Pancreas (tissue), 10 donors: Measurements from ENCODE around the gene ACOT11. TPM values are rescaled to one million over a fixed set of nuclear protein-coding genes. Genes with fewer than 3 reads are reported as not detected.

Source experiments
- ATAC-seq, 4 donors: fragments of 200-7000 bp; cut with Tn5 transposase; one replicate each; pipeline versions ENCODE4 v1.8.0 to v1.9.1; 2020; ENCODE audit warnings: mild to moderate bottlenecking in 4 of 4, moderate library complexity in 4 of 4
- DNase-seq, 6 donors: peaks; one replicate each; pipeline ENCODE4 v3.0.0-alpha.2; 2020
- FAIRE-seq: peaks from 2 replicates; lab custom pipeline; 2012; peaks lifted over from hg19 to GRCh38; lab: Jason Lieb, UNC
- H3K27ac ChIP-seq, 4 donors: fragments of 200-600 bp; sonication (generic); 1 replicate in 3 of 4; 2 replicates in 1 of 4; pipeline versions ENCODE4 v1.5.0 to v1.8.0; 2020
- H3K27me3 ChIP-seq, 4 donors: fragments of 200-600 bp; one replicate each; pipeline ENCODE4 v1.8.0; 2021
- H3K36me3 ChIP-seq, 3 donors: fragments of 200-600 bp; sonication (generic) in 1 of 3; one replicate each; pipeline versions ENCODE4 v1.5.0 to v1.8.0; 2020 to 2021
- H3K4me1 ChIP-seq, 3 donors: fragments of 200-600 bp; one replicate each; pipeline ENCODE4 v1.8.0; 2021
- H3K4me3 ChIP-seq, 4 donors: fragments of 200-600 bp; sonication (generic) in 2 of 4; one replicate each; pipeline versions ENCODE4 v1.5.0 to v1.8.0; 2020 to 2021
- H3K9me3 ChIP-seq, 4 donors: fragments of 200-600 bp; one replicate each; pipeline ENCODE4 v1.8.0; 2021
- CTCF ChIP-seq, 4 donors: fragments of 200-600 bp; sonication (generic) in 3 of 4; IDR thresholded peaks; one replicate each; pipeline versions ENCODE4 v1.5.0 to v1.8.0; 2021; ENCODE audit warnings: antibody characterized with exemption in 4 of 4
- WGBS, 2 donors: extraction: QIAGEN DNeasy Blood & Tissue Kit; methylation state at CpG; one replicate each; pipeline ENCODE4 v1.1.7; 2013; 5-methylcytosine and 5-hydroxymethylcytosine counted together
- intact Hi-C, 3 donors: fragments of 100-400 bp; cut with DNase I; formaldehyde crosslinking; loops; one replicate each; pipeline versions ENCODE4 v1.11.1 to v1.14.2; 2022
- polyA plus RNA-seq, 2 donors: library from polyadenylated mRNA; stranded (reverse); fragments of 200-250 nt; gene quantifications; one replicate each; pipeline ENCODE4 v1.2.3, GENCODE V29; 2013
- total RNA-seq, 6 donors: library from RNA; stranded (reverse); fragmentation: NEBNext Ultra II Directional in 4 of 6; extraction: Animal tissue kit (Norgen Biotek cat#: 25700) in 4 of 6; gene quantifications; one replicate each; pipeline versions ENCODE4 v1.2.1 to v1.2.4, GENCODE V29; 2021 to 2023
- donor health status: healthy with polysubstance abuse.
- donor health status: DM: no; HTN: no; CAD: no; lungs with moderate emphysema.
- donor health status: DM: no; HTN: no; CAD: no.
- donor health status: control.
- donor health status: control.
- donor health status: Bipolar disorder and iron deficiency.
- donor health status: DM: yes; HTN: yes; CAD: no.
- donor health status: DM: no; HTN: no; CAD: no.
- donor health status: DM: no; HTN: no; CAD: no.
- donor health status: DM: yes; HTN: yes; CAD: no.

ACOT11 gene
- total and polyA plus RNA-seq, 8 donors = 2.6 to 6.7 (median 3.1) TPM

DNA sequence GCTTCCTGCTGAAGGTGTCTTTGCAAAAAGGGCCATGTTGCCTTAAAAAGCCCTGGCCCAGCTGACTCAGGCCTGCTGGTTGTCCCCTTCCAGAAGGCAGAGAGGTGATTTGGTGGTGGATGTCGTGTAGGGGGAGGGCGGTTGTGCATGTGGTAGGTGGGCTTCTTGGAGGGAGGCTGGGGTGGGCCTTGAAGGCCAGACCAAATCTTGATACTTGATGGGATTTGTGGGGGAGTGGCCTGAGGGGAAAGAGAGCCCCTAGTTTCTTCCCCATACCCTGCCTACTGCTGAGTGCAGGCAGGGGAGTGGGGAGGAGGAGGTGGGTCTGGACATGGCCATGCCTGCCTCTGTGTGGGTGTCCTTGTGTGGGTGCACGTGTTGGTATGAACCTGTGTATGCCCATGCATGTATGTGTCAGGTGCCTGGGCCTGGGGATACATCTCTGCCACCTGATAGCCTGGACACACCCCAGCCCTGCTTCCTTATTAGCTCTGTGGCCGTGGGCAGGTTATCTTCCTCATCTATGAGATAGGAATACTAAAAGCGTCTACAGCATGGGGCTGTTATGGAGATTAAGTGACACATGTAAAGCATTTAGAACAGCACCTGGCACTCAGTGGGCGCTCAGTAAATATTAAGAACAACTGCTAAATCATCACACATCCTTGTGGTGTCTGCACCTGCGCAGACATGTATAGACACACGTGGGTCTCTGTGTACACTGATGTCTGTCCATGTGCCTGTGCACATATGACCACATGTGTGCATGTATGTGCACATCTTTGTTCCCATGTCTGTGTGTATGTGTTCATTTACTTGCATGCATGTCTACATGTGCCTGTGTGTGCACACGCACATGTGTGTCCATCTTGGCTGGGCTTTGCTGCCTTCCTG is 58.3 kb downstream of the ACOT11 start:
- no peak for DNase-seq

GRCh38 chr1:54606990-54607325 is 58.9 kb downstream of the ACOT11 start:
- 92% methylated on average over 13 of the region's 13 CpGs for WGBS, 2 donors
- ATAC-seq = no peak
- Histone ChIP-seq H3K27me3 (no peaks in the 10 kb centered on the region), H3K9me3 (no peaks in the 10 kb centered on the region), H3K36me3 (no peaks in the 10 kb centered on the region), H3K27ac (no peak overlapping the region), H3K4me3 (no peak overlapping the region), H3K4me1 (no peaks in the 10 kb centered on the region)
- FAIRE-seq = no peak
- TF ChIP-seq CTCF (IDR thresholded peaks at IDR 0.05) = no peak
- no peak for DNase-seq
- intact Hi-C loops = no loop called here

More for the DNA sequence above, 58.3 kb downstream of the ACOT11 start:
- H3K36me3 ChIP-seq = no peaks in the 10 kb centered on the region
- no peaks in the 10 kb centered on the region for H3K9me3 ChIP-seq
- 83 to 90% methylated on average over 9 of the region's 9 CpGs for WGBS, 2 donors
- TF ChIP-seq CTCF (IDR thresholded peaks at IDR 0.05) = no peak
- no peaks in the 10 kb centered on the region for H3K27me3 ChIP-seq
- FAIRE-seq (no peak), ATAC-seq (no peak)
- H3K27ac ChIP-seq = no peak overlapping the region
- no peak overlapping the region for H3K4me3 ChIP-seq
- intact Hi-C loops = no loop called here
- H3K4me1 ChIP-seq = no peaks in the 10 kb centered on the region

- intact Hi-C loops = no loop called here
Observed at GRCh38 chr1:54607821-54608565, 60.0 kb downstream of the ACOT11 start.

GRCh38 chr1:54608566-54609230 is 60.7 kb downstream of the ACOT11 start:
- Histone ChIP-seq H3K4me3 (no peak overlapping the region), H3K36me3 (no peaks in the 10 kb centered on the region), H3K27ac (no peak overlapping the region), H3K9me3 (no peaks in the 10 kb centered on the region), H3K27me3 (no peaks in the 10 kb centered on the region), H3K4me1 (no peaks in the 10 kb centered on the region)
- FAIRE-seq = no peak
- DNase-seq = no peak
- intact Hi-C loops = no loop called here
- no peak for TF ChIP-seq CTCF (IDR thresholded peaks at IDR 0.05)
- 88 to 91% methylated on average over 9 of the region's 9 CpGs for WGBS, 2 donors
- ATAC-seq = no peak

More at GRCh38 chr1:54607821-54608565, 60.0 kb downstream of the ACOT11 start:
- Histone ChIP-seq H3K9me3 (no peaks in the 10 kb centered on the region), H3K27me3 (no peaks in the 10 kb centered on the region), H3K4me3 (no peak overlapping the region), H3K36me3 (no peaks in the 10 kb centered on the region), H3K27ac (no peak overlapping the region), H3K4me1 (no peaks in the 10 kb centered on the region)
- FAIRE-seq (no peak), ATAC-seq (no peak), DNase-seq (no peak)
- 90 to 95% methylated on average over 19 of the region's 19 CpGs for WGBS, 2 donors
- no peak for TF ChIP-seq CTCF (IDR thresholded peaks at IDR 0.05)
